Activated naive CD8-positive, alpha-beta T cell treated with anti-CD3 and anti-CD28 coated beads, Interleukin-2, amount 50 U/mL, for 24 hours (primary cell): ENCODE results near the gene FKBP10.
"Not testable (repeated sequence)": the region's sequence is repeated elsewhere in the genome, so short reads cannot be mapped to it uniquely, and the experiment has no call there.

Experiments
- ATAC-seq: fragments of 150-1000 bp; cut with Tn5 transposase; one replicate; pipeline ENCODE4 v1.10.0; 2021
- DNase-seq: peaks from one replicate; pipeline ENCODE4 v3.0.0; 2021
- H3K27ac Mint-ChIP-seq: one replicate; pipeline ENCODE4 v1.8.0; 2021; ENCODE audit warnings: mild to moderate bottlenecking, mixed read lengths
- H3K27me3 Mint-ChIP-seq: one replicate; pipeline ENCODE4 v1.8.0; 2021; ENCODE audit warnings: mixed read lengths
- H3K36me3 Mint-ChIP-seq: one replicate; pipeline ENCODE4 v1.8.0; 2021; ENCODE audit warnings: low read depth, mixed read lengths
- H3K4me1 Mint-ChIP-seq: one replicate; pipeline ENCODE4 v1.8.0; 2021; ENCODE audit warnings: mixed read lengths
- H3K4me3 Mint-ChIP-seq: one replicate; pipeline ENCODE4 v1.8.0; 2021; ENCODE audit warnings: mild to moderate bottlenecking, moderate library complexity, mixed read lengths
- H3K9me3 Mint-ChIP-seq: one replicate; pipeline ENCODE4 v1.8.0; 2021; ENCODE audit warnings: mixed read lengths

The FKBP10 gene

GRCh38 chr17:41775394-41776226, 37.2 kb upstream of the FKBP10 start:
- Mint-ChIP-seq H3K4me3 (no peak overlapping the region), H3K27me3 (peaks cover 1% of the 10 kb centered on the region), H3K4me1 (no peaks in the 10 kb centered on the region), H3K27ac (no peak overlapping the region), H3K9me3 (no peaks in the 10 kb centered on the region), H3K36me3 (no peaks in the 10 kb centered on the region)
- no peak for ATAC-seq
- DNase-seq: no peak

- not testable (repeated sequence) for H3K27ac Mint-ChIP-seq
These were observed 36.4 kb upstream of the FKBP10 start for GRCh38 chr17:41776262-41776900.

GRCh38 chr17:41777157-41777573, 35.6 kb upstream of the FKBP10 start:
- H3K9me3 Mint-ChIP-seq: no peaks in the 10 kb centered on the region
- ATAC-seq: no peak
- no peaks in the 10 kb centered on the region for H3K36me3 Mint-ChIP-seq
- no peak overlapping the region for H3K4me3 Mint-ChIP-seq
- H3K27me3 Mint-ChIP-seq: peaks cover 1% of the 10 kb centered on the region
- no peaks in the 10 kb centered on the region for H3K4me1 Mint-ChIP-seq
- no peak overlapping the region for H3K27ac Mint-ChIP-seq
- DNase-seq: no peak

More at GRCh38 chr17:41776262-41776900, 36.4 kb upstream of the FKBP10 start:
- ATAC-seq, DNase-seq, H3K4me3 Mint-ChIP-seq, H3K36me3 Mint-ChIP-seq, H3K4me1 Mint-ChIP-seq, H3K9me3 Mint-ChIP-seq, H3K27me3 Mint-ChIP-seq: not testable (repeated sequence)

GRCh38 chr17:41777574-41778188, 35.1 kb upstream of the FKBP10 start:
- H3K36me3 Mint-ChIP-seq: no peaks in the 10 kb centered on the region
- H3K4me1 Mint-ChIP-seq: no peaks in the 10 kb centered on the region
- no peak for ATAC-seq
- no peak for DNase-seq
- H3K27ac Mint-ChIP-seq: no peak overlapping the region
- peaks cover 1% of the 10 kb centered on the region for H3K27me3 Mint-ChIP-seq
- H3K4me3 Mint-ChIP-seq: no peak overlapping the region
- H3K9me3 Mint-ChIP-seq: no peaks in the 10 kb centered on the region

GRCh38 chr17:41779954-41780353, 32.9 kb upstream of the FKBP10 start:
- Mint-ChIP-seq H3K27ac (no peak overlapping the region), H3K4me3 (no peak overlapping the region), H3K4me1 (peaks cover 10% of the 10 kb centered on the region), H3K9me3 (no peaks in the 10 kb centered on the region), H3K36me3 (no peaks in the 10 kb centered on the region), H3K27me3 (peaks cover 8% of the 10 kb centered on the region)
- DNase-seq: no peak
- ATAC-seq: no peak

GRCh38 chr17:41781404-41782110, 31.2 kb upstream of the FKBP10 start:
- Mint-ChIP-seq H3K36me3 (no peaks in the 10 kb centered on the region), H3K4me1 (peaks cover 14% of the 10 kb centered on the region), H3K9me3 (no peaks in the 10 kb centered on the region), H3K27ac (no peak overlapping the region), H3K27me3 (peaks cover 9% of the 10 kb centered on the region), H3K4me3 (no peak overlapping the region)
- ATAC-seq (no peak), DNase-seq (no peak)

- Mint-ChIP-seq H3K4me1 (peaks cover 17% of the 10 kb centered on the region), H3K36me3 (no peaks in the 10 kb centered on the region), H3K4me3 (no peak overlapping the region), H3K27ac (no peak overlapping the region), H3K9me3 (no peaks in the 10 kb centered on the region), H3K27me3 (peaks cover 9% of the 10 kb centered on the region)
- DNase-seq (no peak), ATAC-seq (no peak)
These were observed 30.7 kb upstream of the FKBP10 start for GRCh38 chr17:41782142-41782541.

- Mint-ChIP-seq H3K27ac (no peak overlapping the region), H3K36me3 (no peaks in the 10 kb centered on the region), H3K27me3 (peaks cover 15% of the 10 kb centered on the region), H3K4me3 (no peak overlapping the region), H3K4me1 (peaks cover 27% of the 10 kb centered on the region), H3K9me3 (no peaks in the 10 kb centered on the region)
- DNase-seq (no peak), ATAC-seq (no peak)
These were observed 28.5 kb upstream of the FKBP10 start for GRCh38 chr17:41784207-41784744.

- DNase-seq (no peak), ATAC-seq (no peak)
- Mint-ChIP-seq H3K9me3 (no peaks in the 10 kb centered on the region), H3K4me1 (peaks cover 27% of the 10 kb centered on the region), H3K27me3 (peaks cover 15% of the 10 kb centered on the region), H3K27ac (no peak overlapping the region), H3K4me3 (peak overlapping the region; percentile 42), H3K36me3 (no peaks in the 10 kb centered on the region)
These were observed 27.5 kb upstream of the FKBP10 start for GRCh38 chr17:41785091-41785858.

GRCh38 chr17:41785859-41786226, 27.0 kb upstream of the FKBP10 start:
- no peaks in the 10 kb centered on the region for H3K9me3 Mint-ChIP-seq
- ATAC-seq (no peak), DNase-seq (no peak)
- H3K27ac Mint-ChIP-seq: no peak overlapping the region
- H3K4me1 Mint-ChIP-seq: peaks cover 27% of the 10 kb centered on the region
- peaks cover 15% of the 10 kb centered on the region for H3K27me3 Mint-ChIP-seq
- no peaks in the 10 kb centered on the region for H3K36me3 Mint-ChIP-seq
- peak overlapping the region; percentile 42 for H3K4me3 Mint-ChIP-seq

- peak; percentile 91 for ATAC-seq
- DNase-seq: peak; percentile 92
- Mint-ChIP-seq H3K4me1 (peaks cover 27% of the 10 kb centered on the region), H3K4me3 (peak within 1 kb of the TSS; percentile 45), H3K9me3 (no peaks in the 10 kb centered on the region), H3K27ac (no peak within 1 kb of the TSS), H3K36me3 (no peaks in the 10 kb centered on the region), H3K27me3 (peaks cover 15% of the 10 kb centered on the region)
These were observed 26.4 kb upstream of the FKBP10 start, which contains the start of gene JUP for GRCh38 chr17:41786227-41787020. Gene JUP (minus strand): TSS chr17:41786711. CDS start chr17:41771854, 14,857 bp downstream.

GRCh38 chr17:41787021-41787418, 25.8 kb upstream of the FKBP10 start:
- no peaks in the 10 kb centered on the region for H3K9me3 Mint-ChIP-seq
- no peaks in the 10 kb centered on the region for H3K36me3 Mint-ChIP-seq
- H3K4me1 Mint-ChIP-seq: peaks cover 27% of the 10 kb centered on the region
- ATAC-seq: no peak
- H3K27me3 Mint-ChIP-seq: peaks cover 15% of the 10 kb centered on the region
- no peak overlapping the region for H3K27ac Mint-ChIP-seq
- H3K4me3 Mint-ChIP-seq: peak overlapping the region; percentile 45
- no peak for DNase-seq
